Keratinocyte (primary cell): ENCODE results near the gene AFAP1L2.
A peak's percentile ranks its signal among the peaks of the same experiment; 100 is the strongest.

Source experiments
- EZH2 ChIP-seq: IDR thresholded peaks from one replicate; pipeline ENCODE4 v1.6.1; 2012; ENCODE audit warnings: inconsistent platforms, mild to moderate bottlenecking, low read length, moderate library complexity
- TF ChIP-seq, protein P1 (sequence below), 3 experiments: IDR thresholded peaks in 1 of 3; conservative IDR thresholded peaks in 1 of 3; optimal IDR thresholded peaks in 1 of 3; 2 replicates in 2 of 3; 3 replicates in 1 of 3; pipeline versions ENCODE3 to v1.5.1; 2011; ENCODE audit warnings: low read length in 3 of 3, mild to moderate bottlenecking in 3 of 3, moderate library complexity in 2 of 3, control low read depth in 1 of 3, inconsistent platforms in 1 of 3; ENCODE audit not compliant: insufficient read depth in 2 of 3; ENCODE audit errors: extremely low read depth in 1 of 3

DNA sequence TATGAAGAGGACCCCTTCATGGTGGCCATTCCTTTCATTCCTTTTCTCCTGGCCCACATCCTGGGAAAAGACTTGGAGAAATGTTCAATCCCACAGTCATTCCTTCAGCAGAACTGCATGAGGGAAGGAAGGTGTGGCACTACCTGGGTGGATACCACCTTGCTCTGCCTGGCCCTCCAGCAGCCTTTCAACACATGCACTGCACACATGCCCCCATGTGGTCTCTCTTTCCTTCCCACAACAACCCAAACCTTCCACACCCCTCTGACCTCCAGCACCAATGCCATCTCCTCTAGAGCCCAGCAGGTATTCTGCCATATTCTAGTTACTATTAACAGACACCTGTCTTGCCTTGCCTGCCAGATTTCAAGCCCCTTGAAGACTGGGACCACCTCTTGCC lies 40.5 kb upstream of the AFAP1L2 start:
- TF ChIP-seq, protein P1, sequence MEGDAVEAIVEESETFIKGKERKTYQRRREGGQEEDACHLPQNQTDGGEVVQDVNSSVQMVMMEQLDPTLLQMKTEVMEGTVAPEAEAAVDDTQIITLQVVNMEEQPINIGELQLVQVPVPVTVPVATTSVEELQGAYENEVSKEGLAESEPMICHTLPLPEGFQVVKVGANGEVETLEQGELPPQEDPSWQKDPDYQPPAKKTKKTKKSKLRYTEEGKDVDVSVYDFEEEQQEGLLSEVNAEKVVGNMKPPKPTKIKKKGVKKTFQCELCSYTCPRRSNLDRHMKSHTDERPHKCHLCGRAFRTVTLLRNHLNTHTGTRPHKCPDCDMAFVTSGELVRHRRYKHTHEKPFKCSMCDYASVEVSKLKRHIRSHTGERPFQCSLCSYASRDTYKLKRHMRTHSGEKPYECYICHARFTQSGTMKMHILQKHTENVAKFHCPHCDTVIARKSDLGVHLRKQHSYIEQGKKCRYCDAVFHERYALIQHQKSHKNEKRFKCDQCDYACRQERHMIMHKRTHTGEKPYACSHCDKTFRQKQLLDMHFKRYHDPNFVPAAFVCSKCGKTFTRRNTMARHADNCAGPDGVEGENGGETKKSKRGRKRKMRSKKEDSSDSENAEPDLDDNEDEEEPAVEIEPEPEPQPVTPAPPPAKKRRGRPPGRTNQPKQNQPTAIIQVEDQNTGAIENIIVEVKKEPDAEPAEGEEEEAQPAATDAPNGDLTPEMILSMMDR (optimal IDR thresholded peaks at IDR 0.05 in 1 of 3, IDR thresholded peaks at IDR 0.05 in 1 of 3, conservative IDR thresholded peaks at IDR 0.05 in 1 of 3; ENCODE audit: extremely low read depth in 1 of 3, insufficient read depth in 2 of 3, low read length in 3 of 3): peak in 1 of 3 experiments; percentile 10
- no peak for TF ChIP-seq EZH2
